PC-9 (cell line): ENCODE results near the gene PECR. TPM values are rescaled to one million over a fixed set of nuclear protein-coding genes. Genes with fewer than 3 reads are reported as not detected.

Source experiments
- BruUV-seq: library from RNA; stranded (reverse); fragments of 400-500 nt; replicated peaks from 2 replicates; lab custom pipeline; 2021; lab: Mats Ljungman, UMichigan
- CTCF ChIA-PET: fragments of 300-600 bp; sonication (Branson Sonifier 250); formaldehyde crosslinking; loops from one replicate; lab custom pipeline; 2022; ENCODE audit warnings: antibody characterized with exemption; lab: Charles Lee
- POLR2A ChIA-PET: fragments of 300-600 bp; sonication (Branson Sonifier 250); formaldehyde crosslinking; loops from one replicate; lab custom pipeline; 2022; ENCODE audit warnings: antibody characterized with exemption; ENCODE audit not compliant: unreplicated experiment; lab: Charles Lee
- DNase-seq, 2 experiments: peaks; one replicate each; pipeline versions ENCODE4 v3.0.0 to v3.0.0-alpha.2; 2015 to 2022; ENCODE audit warnings: mixed read lengths in 1 of 2
- H2AFZ ChIP-seq: fragments of 200-600 bp; sonication (generic); 2 replicates; pipeline ENCODE4 v1.8.1; 2017; ENCODE audit warnings: antibody characterized with exemption
- H3F3A ChIP-seq: fragments of 200-600 bp; sonication (generic); 2 replicates; pipeline ENCODE4 v1.8.1; 2017; ENCODE audit warnings: antibody characterized with exemption, mild to moderate bottlenecking, low read depth; ENCODE audit not compliant: insufficient read depth
- H3K27ac ChIP-seq: fragments of 200-600 bp; sonication (generic); 2 replicates; pipeline ENCODE4 v1.6.1; 2016; ENCODE audit warnings: mixed run types
- H3K27me3 ChIP-seq: fragments of 200-600 bp; sonication (generic); 2 replicates; pipeline ENCODE4 v1.6.1; 2016; ENCODE audit warnings: low read depth, mixed run types; ENCODE audit not compliant: insufficient read depth
- H3K36me3 ChIP-seq: fragments of 200-600 bp; sonication (generic); 2 replicates; pipeline ENCODE4 v1.6.1; 2016; ENCODE audit warnings: low read depth, mixed run types
- H3K4me1 ChIP-seq: fragments of 200-600 bp; sonication (generic); replicated peaks from 2 replicates; pipeline ENCODE4 v1.6.1; 2016; ENCODE audit warnings: mixed run types; ENCODE audit not compliant: insufficient read depth
- H3K4me2 ChIP-seq: fragments of 200-600 bp; sonication (generic); 2 replicates; pipeline ENCODE4 v1.6.1; 2017; ENCODE audit warnings: mixed run types
- H3K4me3 ChIP-seq: fragments of 200-600 bp; sonication (generic); 2 replicates; pipeline ENCODE4 v1.6.1; 2016; ENCODE audit warnings: mixed run types
- H3K79me2 ChIP-seq: fragments of 200-600 bp; sonication (generic); 2 replicates; pipeline ENCODE4 v1.6.1; 2017; ENCODE audit warnings: low read depth, mixed run types
- H3K9me2 ChIP-seq: fragments of 200-600 bp; sonication (generic); 2 replicates; pipeline ENCODE4 v1.8.1; 2017; ENCODE audit warnings: mild to moderate bottlenecking; ENCODE audit not compliant: insufficient read depth
- H3K9me3 ChIP-seq: fragments of 200-600 bp; sonication (generic); 2 replicates; pipeline ENCODE4 v1.8.1; 2016; ENCODE audit warnings: low read depth; ENCODE audit not compliant: insufficient read depth
- H4K20me1 ChIP-seq: fragments of 200-600 bp; sonication (generic); 2 replicates; pipeline ENCODE4 v1.8.1; 2017; ENCODE audit not compliant: insufficient read depth
- EZH2 ChIP-seq: fragments of 200-600 bp; sonication (generic); IDR thresholded peaks from 2 replicates; pipeline ENCODE4 v1.8.0; 2017; ENCODE audit warnings: antibody characterized with exemption, low read depth
- intact Hi-C: fragments of 100-400 bp; cut with micrococcal nuclease; formaldehyde crosslinking; loops from one replicate; pipeline ENCODE4 v1.10.0; 2022; ENCODE audit not compliant: unreplicated experiment
- total RNA-seq: library from RNA; stranded (reverse); gene quantifications from 2 replicates; pipeline ENCODE4 v1.2.3, GENCODE V29; 2021
- TF ChIP-seq, protein P1 (sequence below): fragments of 200-600 bp; sonication (generic); conservative IDR thresholded peaks from 2 replicates; pipeline ENCODE4 v1.6.1; 2017; ENCODE audit warnings: mixed run types, antibody characterized with exemption, mild to moderate bottlenecking, moderate library complexity

Gene PECR
- total RNA-seq, 1 experiment from 2014 or later: 10.8 TPM

DNA sequence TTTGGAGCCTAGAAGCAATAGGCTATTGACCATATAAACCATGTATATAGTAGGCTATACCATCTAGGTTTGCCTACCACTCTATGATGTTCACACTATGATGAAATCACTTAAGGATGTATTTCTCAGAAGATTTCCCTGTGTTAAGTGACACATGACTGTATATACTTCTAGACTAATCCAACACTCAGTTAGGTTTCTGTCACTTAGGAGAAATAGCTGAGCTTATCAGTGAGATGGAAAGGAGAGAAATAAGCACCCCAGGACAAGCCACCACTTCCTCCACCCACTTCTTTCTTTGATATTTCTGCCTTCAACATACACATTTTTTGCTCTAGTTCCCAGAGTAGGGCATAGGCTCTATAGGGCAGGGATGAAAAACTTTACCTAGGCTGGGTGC lies 7.8 kb downstream of the PECR start:
- no peak overlapping the region for H3K27ac ChIP-seq
- H3F3A ChIP-seq: no peaks in the 10 kb centered on the region; the same call in 1 of the 2 replicates
- H3K4me3 ChIP-seq: no peak overlapping the region
- no peak overlapping the region for H3K4me2 ChIP-seq
- ChIA-PET CTCF (interaction anchor here (0.7 kb wide), 1 partner anchor 71 kb away, joined by 3 read pairs; no protein-coding TSS in a partner anchor), POLR2A (no interaction called here)
- no peaks in the 10 kb centered on the region for H3K9me2 ChIP-seq
- H3K36me3 ChIP-seq: no peaks in the 10 kb centered on the region
- DNase-seq: no peak
- H3K79me2 ChIP-seq: no peaks in the 10 kb centered on the region
- no peak for TF ChIP-seq EZH2
- TF ChIP-seq, protein P1, sequence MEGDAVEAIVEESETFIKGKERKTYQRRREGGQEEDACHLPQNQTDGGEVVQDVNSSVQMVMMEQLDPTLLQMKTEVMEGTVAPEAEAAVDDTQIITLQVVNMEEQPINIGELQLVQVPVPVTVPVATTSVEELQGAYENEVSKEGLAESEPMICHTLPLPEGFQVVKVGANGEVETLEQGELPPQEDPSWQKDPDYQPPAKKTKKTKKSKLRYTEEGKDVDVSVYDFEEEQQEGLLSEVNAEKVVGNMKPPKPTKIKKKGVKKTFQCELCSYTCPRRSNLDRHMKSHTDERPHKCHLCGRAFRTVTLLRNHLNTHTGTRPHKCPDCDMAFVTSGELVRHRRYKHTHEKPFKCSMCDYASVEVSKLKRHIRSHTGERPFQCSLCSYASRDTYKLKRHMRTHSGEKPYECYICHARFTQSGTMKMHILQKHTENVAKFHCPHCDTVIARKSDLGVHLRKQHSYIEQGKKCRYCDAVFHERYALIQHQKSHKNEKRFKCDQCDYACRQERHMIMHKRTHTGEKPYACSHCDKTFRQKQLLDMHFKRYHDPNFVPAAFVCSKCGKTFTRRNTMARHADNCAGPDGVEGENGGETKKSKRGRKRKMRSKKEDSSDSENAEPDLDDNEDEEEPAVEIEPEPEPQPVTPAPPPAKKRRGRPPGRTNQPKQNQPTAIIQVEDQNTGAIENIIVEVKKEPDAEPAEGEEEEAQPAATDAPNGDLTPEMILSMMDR: no peak
- no peaks in the 10 kb centered on the region for H3K27me3 ChIP-seq
- intact Hi-C loops: no loop called here
- BruUV-seq: no TSS peak
- no peaks in the 10 kb centered on the region for H4K20me1 ChIP-seq
- no peak overlapping the region for H2AFZ ChIP-seq
- peaks cover 3% of the 10 kb centered on the region for H3K4me1 ChIP-seq
- 0 out of 2 replicates have a peak, but pooled peaks cover 3% of the 10 kb centered on the region for H3K9me3 ChIP-seq

DNA sequence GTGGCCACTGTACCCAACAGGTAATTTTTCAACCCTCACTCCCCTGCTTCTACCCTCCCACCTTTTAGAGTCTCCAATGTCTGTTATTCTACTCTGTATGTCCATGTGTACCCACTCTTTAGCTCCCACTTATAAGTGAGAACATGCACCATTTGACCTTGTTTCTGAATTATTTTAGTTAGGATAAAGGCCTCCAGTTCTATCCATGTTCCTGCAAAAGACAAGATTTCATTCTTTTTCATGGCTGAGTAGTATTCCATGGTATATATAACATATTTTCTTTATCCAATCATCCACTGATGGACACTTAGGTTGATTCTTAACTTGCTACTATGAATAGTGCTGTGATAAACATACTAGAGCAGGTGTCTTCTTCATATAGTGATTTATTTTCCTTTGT lies 9.1 kb downstream of the PECR start:
- H2AFZ ChIP-seq: no peak overlapping the region
- BruUV-seq: no TSS peak
- no peaks in the 10 kb centered on the region; the same call in 1 of the 2 replicates for H3F3A ChIP-seq
- no peaks in the 10 kb centered on the region for H4K20me1 ChIP-seq
- ChIA-PET POLR2A (no interaction called here), CTCF (no interaction called here)
- H3K79me2 ChIP-seq: no peaks in the 10 kb centered on the region
- H3K36me3 ChIP-seq: no peaks in the 10 kb centered on the region
- no peak overlapping the region for H3K27ac ChIP-seq
- H3K4me3 ChIP-seq: no peak overlapping the region
- TF ChIP-seq EZH2: no peak
- TF ChIP-seq, protein P1: no peak
- H3K9me2 ChIP-seq: no peaks in the 10 kb centered on the region
- no peak overlapping the region for H3K4me2 ChIP-seq
- no peaks in the 10 kb centered on the region for H3K27me3 ChIP-seq
- intact Hi-C loops: no loop called here
- DNase-seq: no peak
- 0 out of 2 replicates have a peak, but pooled peaks cover 3% of the 10 kb centered on the region for H3K9me3 ChIP-seq
- H3K4me1 ChIP-seq: no peaks in the 10 kb centered on the region

DNA sequence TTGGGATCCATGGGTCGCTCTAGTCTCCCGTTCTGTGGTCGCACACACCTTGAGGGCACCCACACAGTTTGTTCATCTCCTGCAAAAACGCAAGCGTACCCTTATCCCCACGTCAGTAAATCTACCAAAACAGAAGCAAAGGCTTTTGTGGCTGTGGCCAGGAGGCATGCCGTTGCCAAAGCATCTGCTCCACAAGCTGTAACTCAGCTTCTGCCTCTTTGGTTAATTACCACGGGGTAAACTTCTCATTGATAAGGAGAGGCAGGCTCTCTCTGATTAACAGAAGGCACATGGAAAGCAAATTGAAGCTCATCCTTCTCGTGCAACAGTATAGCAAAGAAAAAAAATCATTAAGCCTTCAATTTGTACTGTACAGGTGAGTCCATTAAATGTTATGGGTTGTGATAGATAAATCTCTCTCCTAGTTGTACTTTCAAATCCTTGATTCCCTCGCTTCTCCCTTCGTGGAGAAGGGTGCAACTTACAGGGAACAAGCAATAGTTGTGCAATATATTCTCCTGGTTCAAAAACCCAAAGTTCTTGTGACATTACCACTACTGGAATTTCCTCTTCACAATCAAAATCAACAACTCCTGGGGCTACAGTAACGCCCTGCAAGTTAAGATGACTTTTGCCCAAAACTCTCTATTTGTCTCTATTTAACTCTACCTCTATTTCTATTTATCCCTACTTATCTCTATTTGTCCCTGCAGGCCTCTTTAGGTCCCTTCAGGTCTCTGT lies 10.3 kb downstream of the PECR start:
- Histone ChIP-seq H3K4me2 (no peak overlapping the region), H3K9me3 (0 out of 2 replicates have a peak, but pooled peaks cover 3% of the 10 kb centered on the region), H3K27ac (no peak overlapping the region), H3F3A (no peaks in the 10 kb centered on the region; the same call in 1 of the 2 replicates), H4K20me1 (no peaks in the 10 kb centered on the region), H3K27me3 (no peaks in the 10 kb centered on the region), H3K9me2 (no peaks in the 10 kb centered on the region), H2AFZ (no peak overlapping the region), H3K36me3 (no peaks in the 10 kb centered on the region), H3K4me1 (no peaks in the 10 kb centered on the region), H3K79me2 (no peaks in the 10 kb centered on the region), H3K4me3 (no peak overlapping the region)
- intact Hi-C loops: no loop called here
- POLR2A ChIA-PET: interaction anchor here (0.5 kb wide), 1 partner anchor 1299 kb away, joined by 8 read pairs; no protein-coding TSS in a partner anchor
- CTCF ChIA-PET: no interaction called here
- no peak for DNase-seq
- TF ChIP-seq, protein P1: no peak
- TF ChIP-seq EZH2: no peak
- BruUV-seq: no TSS peak
